Activated CD4-positive, alpha-beta T cell treated with anti-CD3 and anti-CD28 coated beads, Interleukin-2, amount 10 ng/mL, durations not matched to agents 24 days and 14 days (primary cell): ENCODE results near the gene TCF19. TPM values are rescaled to one million over a fixed set of nuclear protein-coding genes. Genes with fewer than 3 reads are reported as not detected.
A peak's percentile ranks its signal among the peaks of the same experiment; 100 is the strongest.

ENCODE experiments used
- DNase-seq: peaks from one replicate; pipeline ENCODE4 v3.0.0; 2022
- H3K27ac Mint-ChIP-seq: one replicate; pipeline ENCODE4 v1.8.0; 2022; ENCODE audit warnings: mild to moderate bottlenecking, mixed read lengths
- H3K27me3 Mint-ChIP-seq: one replicate; pipeline ENCODE4 v1.8.0; 2022; ENCODE audit warnings: mixed read lengths
- H3K36me3 Mint-ChIP-seq: one replicate; pipeline ENCODE4 v1.8.0; 2022; ENCODE audit warnings: low read depth, mild to moderate bottlenecking, mixed read lengths
- H3K4me1 Mint-ChIP-seq: one replicate; pipeline ENCODE4 v1.8.0; 2021; ENCODE audit warnings: mixed read lengths
- H3K4me3 Mint-ChIP-seq: one replicate; pipeline ENCODE4 v1.8.0; 2022; ENCODE audit warnings: mild to moderate bottlenecking, moderate library complexity, mixed read lengths
- H3K9me3 Mint-ChIP-seq: one replicate; pipeline ENCODE4 v1.8.0; 2021; ENCODE audit warnings: mixed read lengths
- intact Hi-C: fragments of 100-400 bp; cut with micrococcal nuclease; formaldehyde crosslinking; loops from one replicate; pipeline ENCODE4 v1.15.1; 2023
- total RNA-seq: library from RNA; stranded (reverse); gene quantifications from 2 replicates; pipeline ENCODE4 v1.2.3, GENCODE V29; 2022

The TCF19 gene, protein sequence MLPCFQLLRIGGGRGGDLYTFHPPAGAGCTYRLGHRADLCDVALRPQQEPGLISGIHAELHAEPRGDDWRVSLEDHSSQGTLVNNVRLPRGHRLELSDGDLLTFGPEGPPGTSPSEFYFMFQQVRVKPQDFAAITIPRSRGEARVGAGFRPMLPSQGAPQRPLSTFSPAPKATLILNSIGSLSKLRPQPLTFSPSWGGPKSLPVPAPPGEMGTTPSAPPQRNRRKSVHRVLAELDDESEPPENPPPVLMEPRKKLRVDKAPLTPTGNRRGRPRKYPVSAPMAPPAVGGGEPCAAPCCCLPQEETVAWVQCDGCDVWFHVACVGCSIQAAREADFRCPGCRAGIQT
- total RNA-seq, result 79.5 and 82.6 TPM in 2 replicates

DNA sequence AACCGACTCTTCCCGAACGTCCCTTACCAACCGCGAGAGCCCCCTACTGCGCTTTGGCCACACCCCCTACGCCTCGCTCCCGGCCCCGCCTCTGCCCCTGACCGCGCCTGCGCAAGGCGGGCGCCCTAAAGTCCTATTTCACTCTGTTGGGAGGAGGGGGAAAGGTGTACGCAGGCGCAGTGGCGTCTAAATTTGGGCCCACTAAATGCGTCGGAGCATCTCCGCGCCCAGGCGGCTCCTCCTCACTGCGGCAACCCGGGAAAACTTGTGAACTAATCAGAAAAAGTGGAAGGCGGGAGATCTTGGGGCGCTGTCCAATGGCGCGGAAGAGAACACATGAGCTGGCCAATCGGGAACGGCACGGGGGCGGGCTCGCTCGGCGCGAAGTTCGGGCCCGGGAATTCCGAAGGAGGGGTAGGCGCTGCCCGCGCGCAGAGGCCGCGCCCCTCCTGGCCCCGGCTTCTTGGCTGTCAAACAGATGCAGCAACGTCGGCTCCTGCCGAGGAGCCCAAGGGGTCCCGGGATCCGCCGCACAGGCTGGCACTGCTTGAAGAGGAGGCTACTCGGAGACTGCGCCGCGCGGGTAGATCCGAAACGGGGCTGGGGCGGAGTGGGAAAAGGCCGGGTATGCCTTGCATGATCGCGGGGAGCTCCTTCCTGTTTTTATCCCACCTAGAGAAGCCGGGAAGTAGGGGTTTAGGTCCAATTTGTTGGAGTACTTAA lies at the start of gene TCF19:
TCF19 (plus strand) TSS at position 450 of the 723 bp plus-strand sequence. CDS start 881 bp downstream, outside the sequence.
- peak; percentile 100 for DNase-seq
- peaks cover 3% of the 10 kb centered on the region for H3K27me3 Mint-ChIP-seq
- peak within 1 kb of the TSS; percentile 97 for H3K4me3 Mint-ChIP-seq
- peaks cover 41% of the 10 kb centered on the region for H3K4me1 Mint-ChIP-seq
- H3K27ac Mint-ChIP-seq, result peak within 1 kb of the TSS; percentile 89
- intact Hi-C loops, result loop anchor here (2.0 to 5.0 kb wide), 4 partner anchors 22 to 541 kb away; partner anchors contain the start of genes HLA-C, MRPS18B and PPP1R10
- H3K36me3 Mint-ChIP-seq, result peaks cover 42% of the 10 kb centered on the region
- H3K9me3 Mint-ChIP-seq, result no peaks in the 10 kb centered on the region

DNA sequence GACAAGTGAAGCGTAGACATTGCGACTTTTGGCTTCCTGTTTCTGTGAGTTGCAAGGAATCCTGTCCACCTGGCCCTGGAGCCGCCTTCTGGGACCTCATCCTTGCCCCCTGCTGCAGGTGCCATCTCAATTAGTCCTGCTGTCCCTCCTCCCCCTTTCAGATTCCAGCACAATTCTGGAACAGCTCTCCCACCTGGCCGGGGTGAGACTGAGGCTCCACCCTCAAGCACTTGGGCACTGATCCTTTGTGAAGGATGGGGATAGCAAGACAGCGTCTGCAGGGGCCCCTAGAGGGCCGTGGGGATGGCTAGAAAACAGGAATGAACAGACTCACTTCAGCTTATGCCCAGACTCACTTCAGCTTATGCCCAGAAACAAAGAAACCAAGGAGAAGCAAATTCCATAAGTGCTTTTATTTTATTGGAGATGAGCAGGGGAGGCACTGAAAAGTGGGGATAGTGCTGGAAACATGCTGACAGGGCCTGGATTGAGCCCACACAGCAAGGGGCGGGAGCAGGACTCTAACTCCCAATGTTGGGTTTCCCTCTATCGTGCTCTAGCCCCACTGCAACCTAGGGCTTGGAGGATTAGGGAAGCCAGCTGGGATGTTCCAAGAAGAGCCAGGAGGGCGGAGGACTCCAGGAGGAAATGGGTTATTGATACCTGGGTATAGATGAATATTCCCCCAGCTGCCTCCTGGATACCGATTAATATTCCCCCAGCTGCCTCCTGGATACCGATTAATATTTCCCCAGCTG lies 47.4 kb upstream of the TCF19 start:
- DNase-seq, result no peak
- Mint-ChIP-seq H3K27ac (no peak overlapping the region), H3K9me3 (no peaks in the 10 kb centered on the region), H3K36me3 (no peaks in the 10 kb centered on the region), H3K27me3 (peaks cover 18% of the 10 kb centered on the region), H3K4me3 (no peak overlapping the region), H3K4me1 (no peaks in the 10 kb centered on the region)
- intact Hi-C loops, result no loop called here

DNA sequence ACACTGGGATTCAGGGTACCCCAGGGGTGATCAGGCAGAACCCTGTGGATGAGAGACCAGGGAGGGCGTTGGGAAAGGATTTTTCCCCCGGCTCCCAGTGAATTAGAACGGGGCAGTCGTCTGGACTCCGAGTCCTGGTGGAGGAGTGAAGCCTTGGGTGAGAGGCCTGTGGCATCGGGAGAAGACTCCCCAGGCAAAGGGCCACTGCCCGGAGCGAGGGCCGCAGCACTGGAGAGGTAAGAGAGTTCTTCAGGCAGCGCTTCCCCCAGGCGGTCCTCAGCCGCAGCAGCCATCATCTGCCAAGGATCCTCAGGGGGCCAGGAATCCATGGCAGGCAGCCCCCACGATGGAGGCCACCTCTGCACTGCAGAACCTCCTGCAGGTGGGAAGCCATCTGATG lies 46.7 kb upstream of the TCF19 start:
- H3K27ac Mint-ChIP-seq, result no peak overlapping the region
- H3K9me3 Mint-ChIP-seq, result no peaks in the 10 kb centered on the region
- peaks cover 17% of the 10 kb centered on the region for H3K27me3 Mint-ChIP-seq
- H3K36me3 Mint-ChIP-seq, result no peaks in the 10 kb centered on the region
- no peak overlapping the region for H3K4me3 Mint-ChIP-seq
- DNase-seq, result no peak
- H3K4me1 Mint-ChIP-seq, result no peaks in the 10 kb centered on the region
- intact Hi-C loops, result no loop called here

DNA sequence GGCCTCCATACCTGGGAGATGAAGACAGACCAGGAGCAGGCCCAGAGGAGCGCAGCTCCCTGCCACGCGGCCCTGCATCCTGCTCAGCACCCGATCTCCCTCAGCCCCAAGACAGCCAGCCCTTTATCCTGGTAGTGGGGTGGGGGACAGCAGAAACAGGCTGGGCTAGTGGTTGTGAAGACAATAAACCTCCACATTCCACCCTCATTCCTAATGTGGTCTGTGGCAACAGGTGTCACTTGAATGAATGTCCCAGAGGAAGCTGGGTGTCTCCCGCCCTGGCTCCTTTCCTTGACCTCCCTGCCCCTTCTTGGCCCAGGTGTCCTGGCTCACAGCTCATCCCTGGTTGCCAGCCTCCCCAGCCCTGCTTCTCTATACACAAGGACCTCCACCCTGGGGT lies 45.9 kb upstream of the TCF19 start, which contains the start of gene C6orf15:
C6orf15 (minus strand) TSS at position 98 of the 400 bp plus-strand sequence; CDS start at position 78, 20 bp downstream.
- intact Hi-C loops, result no loop called here
- Mint-ChIP-seq H3K4me3 (no peak within 1 kb of the TSS), H3K27ac (no peak within 1 kb of the TSS), H3K36me3 (no peaks in the 10 kb centered on the region), H3K4me1 (no peaks in the 10 kb centered on the region), H3K9me3 (no peaks in the 10 kb centered on the region), H3K27me3 (peaks cover 17% of the 10 kb centered on the region)
- DNase-seq, result no peak

DNA sequence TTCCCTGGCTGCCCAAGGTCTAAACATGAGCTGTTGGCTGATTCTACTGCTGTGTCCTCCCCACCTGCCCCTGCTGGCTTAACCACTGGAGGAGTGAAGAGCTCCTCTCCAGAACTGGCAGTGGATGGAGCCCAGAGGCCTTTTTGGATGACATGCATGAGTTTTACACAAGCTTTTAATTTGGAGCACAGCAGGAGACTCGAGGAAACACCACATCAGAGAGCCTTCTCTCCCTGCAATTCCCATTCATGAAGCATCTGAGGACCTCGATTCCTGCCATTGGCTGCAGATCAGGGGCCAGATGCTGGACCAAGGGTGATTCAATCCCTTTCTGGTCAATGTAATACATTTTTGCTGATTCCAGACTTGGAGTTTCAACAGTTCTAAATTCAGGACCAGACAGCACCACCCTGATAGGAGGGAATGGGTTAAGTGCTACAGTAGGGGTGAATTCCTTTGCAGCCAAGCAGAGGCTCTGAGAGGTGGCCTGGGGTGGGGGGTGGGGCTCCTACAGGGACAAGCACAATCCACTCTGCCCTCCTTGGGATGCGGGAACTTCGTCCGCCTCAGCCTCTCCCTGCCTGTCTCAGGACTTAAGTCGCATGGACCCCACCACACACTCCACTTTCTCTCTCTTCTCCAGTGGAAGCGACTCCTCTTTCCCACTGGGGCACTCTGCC lies 44.4 kb upstream of the TCF19 start:
- intact Hi-C loops, result no loop called here

DNA sequence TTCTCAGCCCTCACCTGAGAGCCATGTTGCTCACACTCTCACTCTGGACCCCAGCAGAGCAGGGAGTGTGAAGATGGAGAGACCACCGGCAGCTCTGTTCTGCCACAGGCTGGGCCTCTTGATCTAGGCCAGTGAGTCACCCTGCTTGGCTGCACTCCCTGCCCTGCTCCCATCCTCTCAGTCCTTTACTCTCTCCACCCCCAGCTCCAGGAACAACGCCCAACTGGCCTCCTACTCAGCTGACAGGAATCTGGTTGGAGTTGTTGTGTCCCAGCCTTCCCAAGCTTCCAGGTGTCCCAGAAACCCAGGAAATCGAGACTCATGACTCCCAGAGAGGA lies 43.9 kb upstream of the TCF19 start, which contains the start of gene PSORS1C1:
PSORS1C1 (plus strand) TSS at position 260 of the 338 bp plus-strand sequence. CDS start 14,833 bp downstream, outside the sequence.
- no peaks in the 10 kb centered on the region for H3K36me3 Mint-ChIP-seq
- DNase-seq, result no peak
- no peak within 1 kb of the TSS for H3K4me3 Mint-ChIP-seq
- H3K27ac Mint-ChIP-seq, result no peak within 1 kb of the TSS
- H3K4me1 Mint-ChIP-seq, result no peaks in the 10 kb centered on the region
- H3K9me3 Mint-ChIP-seq, result no peaks in the 10 kb centered on the region
- peaks cover 21% of the 10 kb centered on the region for H3K27me3 Mint-ChIP-seq
- intact Hi-C loops, result no loop called here

More for the DNA sequence above, 44.4 kb upstream of the TCF19 start:
- H3K27ac Mint-ChIP-seq, result no peak overlapping the region
- no peaks in the 10 kb centered on the region for H3K36me3 Mint-ChIP-seq
- peaks cover 20% of the 10 kb centered on the region for H3K27me3 Mint-ChIP-seq
- no peak for DNase-seq
- H3K4me3 Mint-ChIP-seq, result no peak overlapping the region
- H3K4me1 Mint-ChIP-seq, result no peaks in the 10 kb centered on the region
- H3K9me3 Mint-ChIP-seq, result no peaks in the 10 kb centered on the region

DNA sequence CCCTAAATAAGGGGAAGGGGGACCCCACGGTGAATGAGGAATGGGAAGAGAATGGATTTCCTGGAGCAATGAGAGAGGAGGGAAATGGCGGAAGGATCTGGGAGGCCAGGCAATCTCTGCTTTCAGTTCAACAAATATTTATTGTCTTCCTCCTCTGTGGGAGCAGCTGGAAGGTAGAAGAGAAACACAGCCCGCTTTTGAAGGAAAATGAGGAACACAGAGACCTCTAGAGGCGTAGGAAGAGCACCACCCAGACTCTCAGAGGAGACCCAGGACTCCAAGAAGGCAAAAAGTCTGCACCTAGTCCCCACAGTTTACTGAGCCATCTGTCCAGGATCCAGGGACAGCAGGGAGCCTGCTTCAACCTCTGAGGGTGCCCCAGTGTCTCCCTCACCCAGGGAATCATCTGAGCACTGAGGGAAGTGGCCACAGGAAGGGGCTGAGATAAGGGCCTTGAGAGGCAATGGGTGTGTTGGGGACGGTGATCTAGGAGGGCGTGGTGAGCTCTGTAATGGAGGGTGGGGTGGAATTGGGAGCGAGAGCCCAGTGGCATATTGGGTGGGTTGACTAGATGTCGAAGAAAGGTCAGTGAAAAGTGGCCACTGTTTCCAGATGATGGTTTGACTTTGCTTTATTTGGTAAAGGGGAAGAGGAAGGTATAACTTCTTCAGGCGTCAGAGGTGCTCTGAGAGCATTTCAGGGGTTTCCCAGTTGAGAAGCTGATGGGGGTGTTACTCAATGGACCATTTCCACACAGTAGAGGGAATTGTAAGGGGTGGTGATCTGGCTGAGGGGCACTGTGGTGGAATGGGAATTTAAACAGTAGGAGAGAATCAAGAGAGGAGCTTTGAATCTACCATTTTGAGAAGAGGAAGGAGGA lies 43.2 kb upstream of the TCF19 start:
- no peaks in the 10 kb centered on the region for H3K36me3 Mint-ChIP-seq
- H3K9me3 Mint-ChIP-seq, result no peaks in the 10 kb centered on the region
- no peak for DNase-seq
- no peak overlapping the region for H3K27ac Mint-ChIP-seq
- H3K4me1 Mint-ChIP-seq, result no peaks in the 10 kb centered on the region
- H3K4me3 Mint-ChIP-seq, result no peak overlapping the region
- intact Hi-C loops, result no loop called here
- peaks cover 14% of the 10 kb centered on the region for H3K27me3 Mint-ChIP-seq

DNA sequence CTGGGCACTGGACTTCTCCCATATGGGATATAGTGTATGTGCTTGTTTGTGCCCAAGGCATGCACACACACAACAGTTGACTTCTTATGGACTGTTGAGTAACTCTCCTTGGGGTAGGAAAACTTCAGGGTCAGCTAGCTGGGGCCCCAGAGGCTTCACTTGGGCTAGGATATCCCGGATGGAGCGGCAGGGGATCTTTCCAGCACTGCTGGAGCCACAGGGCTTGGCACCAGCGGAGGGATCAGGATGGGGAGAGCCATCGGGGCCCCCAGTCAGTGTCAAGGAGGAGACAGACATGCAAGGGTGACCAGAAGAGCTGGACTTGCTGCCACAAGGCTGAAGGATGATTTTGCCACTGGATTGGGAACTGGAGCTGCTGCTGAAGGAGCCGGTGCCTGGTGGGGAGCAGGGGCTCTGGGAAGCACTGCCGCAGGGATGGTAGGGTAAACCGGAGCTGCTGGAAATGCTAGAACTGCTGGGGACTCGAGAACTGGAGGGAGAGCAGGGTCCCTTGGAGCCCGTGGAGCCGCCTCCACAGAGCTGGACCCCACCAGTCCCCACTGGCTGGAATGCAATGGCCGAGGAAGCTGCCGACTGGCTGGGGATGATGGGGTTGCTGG lies 42.3 kb upstream of the TCF19 start:
- Mint-ChIP-seq H3K36me3 (no peaks in the 10 kb centered on the region), H3K27me3 (peaks cover 12% of the 10 kb centered on the region), H3K4me1 (no peaks in the 10 kb centered on the region), H3K4me3 (no peak overlapping the region), H3K9me3 (no peaks in the 10 kb centered on the region), H3K27ac (no peak overlapping the region)
- DNase-seq, result no peak
- intact Hi-C loops, result no loop called here

DNA sequence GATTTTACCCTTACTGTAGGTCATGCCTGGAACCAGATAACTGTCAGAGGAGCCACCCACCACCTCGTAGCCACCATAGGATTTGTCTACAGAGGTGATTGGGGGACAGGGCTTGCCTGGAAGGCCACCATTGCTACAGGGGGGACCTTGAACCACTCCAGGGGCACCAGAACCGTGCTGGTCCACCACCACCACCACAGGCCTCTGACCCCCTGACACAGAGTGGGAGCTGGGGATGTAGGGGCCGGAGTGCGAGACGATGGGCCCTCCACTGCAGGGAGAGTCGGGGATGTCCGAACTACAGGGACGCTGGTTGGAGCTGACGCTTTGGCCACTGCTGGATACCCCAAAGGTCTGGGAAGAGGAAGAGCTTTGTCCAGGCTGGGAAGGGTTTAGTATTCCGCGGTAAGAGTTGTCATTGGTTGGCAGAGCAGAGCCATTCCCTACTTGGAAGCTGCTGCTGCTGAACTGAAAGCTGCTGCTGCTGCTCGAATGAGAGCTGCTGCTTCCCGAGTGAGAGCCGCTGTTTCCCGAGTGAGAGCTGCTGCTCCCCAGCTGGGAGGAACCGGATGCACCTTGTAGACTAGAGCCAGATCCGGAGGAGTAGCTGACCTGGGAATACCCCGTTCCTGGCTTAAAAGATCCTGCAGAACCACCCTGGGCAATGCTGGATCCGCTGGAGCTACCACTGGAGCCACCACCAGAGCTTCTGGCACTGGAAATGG lies 41.6 kb upstream of the TCF19 start:
- Mint-ChIP-seq H3K27ac (no peak overlapping the region), H3K27me3 (peaks cover 12% of the 10 kb centered on the region), H3K4me1 (no peaks in the 10 kb centered on the region), H3K4me3 (no peak overlapping the region), H3K36me3 (no peaks in the 10 kb centered on the region), H3K9me3 (no peaks in the 10 kb centered on the region)
- intact Hi-C loops, result no loop called here
- no peak for DNase-seq

DNA sequence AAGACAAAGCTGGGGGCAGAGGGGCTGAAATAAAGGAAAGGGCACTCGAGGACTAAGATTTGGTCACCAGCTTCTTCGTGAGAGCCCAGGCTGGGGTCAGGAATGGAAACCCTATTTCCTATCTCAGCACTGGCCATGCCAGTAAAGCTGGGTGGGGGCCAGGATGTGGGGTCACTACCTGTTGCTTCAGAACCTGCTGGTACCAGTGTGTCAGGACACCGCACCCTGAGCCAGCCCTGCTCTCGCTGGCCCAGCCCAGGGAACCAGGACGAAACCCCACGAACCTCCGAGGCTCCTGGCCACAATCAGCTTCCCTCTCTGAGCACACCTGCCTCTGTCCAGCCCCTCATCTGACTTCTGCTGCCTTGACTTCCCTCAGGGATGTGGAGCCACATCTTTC lies 40.2 kb upstream of the TCF19 start:
- H3K27ac Mint-ChIP-seq, result no peak overlapping the region
- H3K27me3 Mint-ChIP-seq, result peaks cover 12% of the 10 kb centered on the region
- no peaks in the 10 kb centered on the region for H3K4me1 Mint-ChIP-seq
- intact Hi-C loops, result no loop called here
- H3K4me3 Mint-ChIP-seq, result no peak overlapping the region
- no peaks in the 10 kb centered on the region for H3K9me3 Mint-ChIP-seq
- no peaks in the 10 kb centered on the region for H3K36me3 Mint-ChIP-seq
- DNase-seq, result no peak

DNA sequence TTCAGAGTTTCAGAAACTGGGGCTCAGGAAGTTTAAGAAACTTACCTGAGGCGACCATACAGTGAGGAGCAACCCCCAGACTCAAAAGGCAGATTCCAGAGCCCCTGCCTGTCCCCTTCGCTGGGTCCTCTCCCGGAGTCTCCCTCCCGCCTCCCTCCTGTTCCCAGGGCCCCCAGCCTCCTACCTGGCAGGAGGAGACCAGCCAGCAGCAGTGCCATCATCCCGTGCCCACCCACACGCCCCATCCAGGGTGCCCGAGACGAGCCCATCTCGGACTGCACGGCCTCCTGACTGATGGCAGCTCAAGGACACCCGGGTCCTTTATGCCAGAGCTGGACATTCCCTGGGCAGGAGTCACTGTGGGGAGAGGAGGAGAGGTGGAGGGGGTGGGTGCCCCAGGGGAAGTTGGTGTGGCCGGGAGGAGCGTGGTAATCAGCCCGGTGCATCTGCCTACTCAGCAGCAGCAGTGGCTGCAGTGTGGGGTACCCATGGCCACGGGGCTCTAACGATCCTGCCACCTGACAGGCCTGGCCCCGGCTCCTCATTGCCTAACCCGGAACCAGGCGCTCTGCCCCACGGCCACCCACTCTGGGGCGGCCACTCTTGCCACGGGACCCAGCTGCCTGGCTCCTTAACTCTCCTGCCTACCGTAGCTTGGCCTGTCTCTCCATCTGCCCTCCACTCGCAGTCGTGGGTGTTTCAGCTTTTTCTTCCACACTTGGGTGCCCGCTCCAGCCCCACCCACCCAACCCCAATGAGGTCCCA lies 38.1 kb upstream of the TCF19 start, which contains the start of gene CDSN:
CDSN (minus strand) TSS at position 296 of the 765 bp plus-strand sequence; CDS start at position 269, 27 bp downstream.
- no peak within 1 kb of the TSS for H3K4me3 Mint-ChIP-seq
- intact Hi-C loops, result no loop called here
- H3K36me3 Mint-ChIP-seq, result no peaks in the 10 kb centered on the region
- H3K27ac Mint-ChIP-seq, result no peak within 1 kb of the TSS
- H3K27me3 Mint-ChIP-seq, result peaks cover 11% of the 10 kb centered on the region
- H3K4me1 Mint-ChIP-seq, result no peaks in the 10 kb centered on the region
- DNase-seq, result no peak
- no peaks in the 10 kb centered on the region for H3K9me3 Mint-ChIP-seq
